HepG2 (cell line): ENCODE results near the gene LRRC63. TPM values are rescaled to one million over a fixed set of nuclear protein-coding genes. Genes with fewer than 3 reads are reported as not detected.

Experiments
- ATAC-seq: fragments of 200-7000 bp; cut with Tn5 transposase; 3 replicates; pipeline ENCODE4 v1.9.1; 2020; ENCODE audit warnings: mild to moderate bottlenecking, moderate library complexity
- BruUV-seq: library from RNA; stranded (reverse); fragments of 400-500 nt; replicated peaks from 2 replicates; lab custom pipeline; 2021; lab: Mats Ljungman, UMichigan
- CTCF ChIA-PET: fragments of 300-600 bp; formaldehyde crosslinking; extraction: SDS; loops from one replicate; lab custom pipeline; 2021; ENCODE audit warnings: low total read pairs, inconsistent platforms, low intra/inter-chr PET ratio; lab: Yijun Ruan, JAX
- POLR2A ChIA-PET: fragments of 350-600 bp; sonication (Branson Sonifier 250); formaldehyde crosslinking; loops from one replicate; lab custom pipeline; 2020; ENCODE audit warnings: antibody characterized with exemption, inconsistent platforms; lab: Yijun Ruan, JAX
- DNase-seq: peaks from one replicate; pipeline ENCODE4 v3.0.0-alpha.2; 2015; ENCODE audit warnings: low spot score
- FAIRE-seq: peaks from 3 replicates; lab custom pipeline; 2011; peaks lifted over from hg19 to GRCh38; lab: Jason Lieb, UNC
- H2AFZ ChIP-seq: one replicate; pipeline ENCODE4 v1.6.1; 2011; ENCODE audit warnings: low read length, inconsistent platforms
- H3K27ac ChIP-seq: fragments of 300-600 bp; 3 replicates; pipeline ENCODE4 v1.8.0; 2011; ENCODE audit warnings: mixed run types, mild to moderate bottlenecking, mixed read lengths, low read length, inconsistent platforms; ENCODE audit not compliant: insufficient read depth; ENCODE audit errors: extremely low read length
- H3K27me3 ChIP-seq, 2 experiments: fragments of 200-600 bp in 1 of 2; 2 replicates in 1 of 2; 3 replicates in 1 of 2; pipeline versions ENCODE4 v1.6.0 to v1.8.0; 2011; ENCODE audit warnings: low read length in 2 of 2, mild to moderate bottlenecking in 2 of 2, moderate library complexity in 2 of 2, inconsistent platforms in 1 of 2; ENCODE audit not compliant: insufficient read depth in 2 of 2, control insufficient read depth in 1 of 2
- H3K36me3 ChIP-seq, 2 experiments: fragments of 200-600 bp in 1 of 2; replicated peaks in 1 of 2; 2 replicates in 1 of 2; 3 replicates in 1 of 2; pipeline versions ENCODE4 v1.5.1 to v1.8.0; 2011; ENCODE audit warnings: low read length in 2 of 2, inconsistent platforms in 1 of 2; ENCODE audit not compliant: insufficient read depth in 2 of 2, control insufficient read depth in 1 of 2
- H3K4me1 ChIP-seq: 2 replicates; pipeline ENCODE4 v1.5.1; 2012; ENCODE audit warnings: low read length, inconsistent platforms; ENCODE audit not compliant: insufficient read depth
- H3K4me2 ChIP-seq: 2 replicates; pipeline ENCODE4 v1.6.0; 2011; ENCODE audit warnings: low read depth, low read length, inconsistent platforms
- H3K4me3 ChIP-seq, 3 experiments: fragments of 200-600 bp in 1 of 3; sonication (generic), shearing (Covaris generic) in 1 of 3; replicated peaks in 1 of 3; 2 replicates each; pipeline ENCODE4 v1.5.1; 2011 to 2016; ENCODE audit warnings: low read length in 3 of 3, inconsistent platforms in 2 of 3, low read depth in 2 of 3, mild to moderate bottlenecking in 2 of 3, control low read depth in 1 of 3, mixed read lengths in 1 of 3; ENCODE audit not compliant: insufficient read depth in 1 of 3
- H3K79me2 ChIP-seq: one replicate; pipeline ENCODE4 v1.6.1; 2011; ENCODE audit warnings: low read length, inconsistent platforms; ENCODE audit not compliant: insufficient read depth
- H3K9ac ChIP-seq: 2 replicates; pipeline ENCODE4 v1.6.0; 2011; ENCODE audit warnings: mild to moderate bottlenecking, low read depth, low read length, inconsistent platforms; ENCODE audit not compliant: insufficient read depth
- H3K9me3 ChIP-seq: 2 replicates; pipeline ENCODE4 v1.5.1; 2012; ENCODE audit warnings: mild to moderate bottlenecking, low read length
- H4K20me1 ChIP-seq: 2 replicates; pipeline ENCODE4 v1.6.0; 2011; ENCODE audit warnings: inconsistent platforms, mild to moderate bottlenecking, low read length, moderate library complexity; ENCODE audit not compliant: insufficient read depth
- BRD4 ChIP-seq: sonication (generic); formaldehyde crosslinking; IDR thresholded peaks from 2 replicates; pipeline ENCODE4 v1.4.0; 2020; ENCODE audit warnings: missing genetic modification reagents
- MEF2D ChIP-seq: sonication (generic); formaldehyde crosslinking; IDR thresholded peaks from 2 replicates; pipeline ENCODE4 v1.5.1; 2020; ENCODE audit warnings: mild to moderate bottlenecking, missing genetic modification reagents
- NFE2 ChIP-seq: sonication (generic); formaldehyde crosslinking; IDR thresholded peaks from 2 replicates; pipeline ENCODE4 v1.4.0; 2020; ENCODE audit warnings: missing genetic modification reagents
- ZBTB2 ChIP-seq: sonication (generic); formaldehyde crosslinking; IDR thresholded peaks from 2 replicates; pipeline ENCODE4 v1.8.0; 2022; ENCODE audit warnings: low read depth, missing genetic modification reagents
- ZNF646 ChIP-seq: sonication (generic); formaldehyde crosslinking; IDR thresholded peaks from 2 replicates; pipeline ENCODE4 v1.9.0; 2021; ENCODE audit warnings: mild to moderate bottlenecking, missing genetic modification reagents
- WGBS: methylation state at CpG from one replicate; pipeline ENCODE4 v1.1.6; 2017; ENCODE audit warnings: low lambda C conversion rate; 5-methylcytosine and 5-hydroxymethylcytosine counted together
- in situ Hi-C: cut with HindIII; loops from 2 replicates; pipeline ENCODE4 v1.10.0; 2017; ENCODE audit warnings: low pct_unique_long_range_greater_than_20kb; ENCODE audit not compliant: extremely low pct_ligation_motif_present
- intact Hi-C: fragments of 100-400 bp; cut with micrococcal nuclease; formaldehyde crosslinking; loops from one replicate; pipeline ENCODE4 v1.10.0; 2022; ENCODE audit not compliant: unreplicated experiment
- polyA plus RNA-seq, 8 experiments: library from polyadenylated mRNA; depleted of rRNA in 3 of 8; stranded (reverse) in 7 of 8; unstranded in 1 of 8; fragments of >200 nt; fragmentation: Illumina TruSeq in 4 of 8; extraction: Trizol in 4 of 8; gene quantifications; 2 replicates each; pipeline versions ENCODE4 v1.2.1 to v1.2.3, GENCODE V29; 2011 to 2016; ENCODE audit warnings: low read depth in 4 of 8, missing spikeins in 1 of 8, mixed read lengths in 1 of 8; ENCODE audit not compliant: insufficient read depth in 1 of 8
- total RNA-seq, 5 experiments: library from RNA; depleted of rRNA; stranded (reverse); fragments of >200 nt; fragmentation: Illumina TruSeq; extraction: Trizol; gene quantifications; 2 replicates each; pipeline ENCODE4 v1.2.3, GENCODE V29; 2016; ENCODE audit warnings: low read depth in 1 of 5

The LRRC63 gene
- total and polyA plus RNA-seq, 2 of the 13 experiments (the other 11 are each of a cell fraction or from before 2014, with no cell fraction given): not detected

- H4K20me1 ChIP-seq: no peaks in the 10 kb centered on the region
- no peak for TF ChIP-seq MEF2D
- no peak for TF ChIP-seq ZNF646 (CRISPR knock-in tag)
- TF ChIP-seq NFE2 (CRISPR knock-in tag): no peak
- TF ChIP-seq BRD4 (CRISPR knock-in tag): no peak
- TF ChIP-seq ZBTB2 (CRISPR knock-in tag): no peak
- H3K4me1 ChIP-seq: peaks cover 12% of the 10 kb centered on the region; the same call in 1 of the 2 replicates
- no peak for DNase-seq
- in situ Hi-C loops: no loop called here
- H3K79me2 ChIP-seq: no peaks in the 10 kb centered on the region
- FAIRE-seq: no peak
- H3K4me2 ChIP-seq: no peak overlapping the region
- no peak overlapping the region for H2AFZ ChIP-seq
- no peaks in the 10 kb centered on the region for H3K36me3 ChIP-seq
- CTCF ChIA-PET: no interaction called here
- no peaks in the 10 kb centered on the region for H3K9me3 ChIP-seq
- ATAC-seq: peak; percentile 26
- no peak overlapping the region for H3K27ac ChIP-seq
- 58% methylated on average over 7 of the region's 7 CpGs for WGBS
- H3K4me3 ChIP-seq: no peak overlapping the region
- POLR2A ChIA-PET: no interaction called here
- peaks cover 0 to 4% of the 10 kb centered on the region in 2 experiments; a peak in 1 of 5 replicates for H3K27me3 ChIP-seq
- H3K9ac ChIP-seq: no peak overlapping the region
- intact Hi-C loops: no loop called here
- no TSS peak for BruUV-seq
Observed at GRCh38 chr13:46170268-46170667, 41.5 kb upstream of the LRRC63 start.
